ENCODE data around the gene OPHN1.

Gene OPHN1

GRCh38 chrX:68234171-68234910, 199.0 kb downstream of the OPHN1 start:
- DNase-seq, result no peak

- DNase-seq, result no peak
These were observed 201.1 kb downstream of the OPHN1 start for GRCh38 chrX:68232206-68232605.

- no peak for DNase-seq
These were observed 224.3 kb downstream of the OPHN1 start for GRCh38 chrX:68209008-68209407.

GRCh38 chrX:68204521-68205038, 228.7 kb downstream of the OPHN1 start:
- DNase-seq, result no peak

- no peak for DNase-seq
These were observed 229.6 kb downstream of the OPHN1 start for GRCh38 chrX:68203646-68204045.

- DNase-seq, result no peak
These were observed 230.1 kb downstream of the OPHN1 start for GRCh38 chrX:68203211-68203610.

- no peak for DNase-seq
These were observed 234.0 kb downstream of the OPHN1 start for GRCh38 chrX:68199062-68199848.

GRCh38 chrX:68196939-68197791, 236.1 kb downstream of the OPHN1 start:
- no peak for DNase-seq

GRCh38 chrX:68195561-68195960, 237.7 kb downstream of the OPHN1 start:
- no peak for DNase-seq

- no peak for DNase-seq
These were observed 239.5 kb downstream of the OPHN1 start for GRCh38 chrX:68193786-68194185.

GRCh38 chrX:68193234-68193633, 240.1 kb downstream of the OPHN1 start:
- DNase-seq, result no peak

- no peak for DNase-seq
These were observed 242.5 kb downstream of the OPHN1 start for GRCh38 chrX:68190799-68191198.

- DNase-seq, result no peak
These were observed 246.6 kb downstream of the OPHN1 start for GRCh38 chrX:68186552-68187262.

GRCh38 chrX:68185161-68185560, 248.1 kb downstream of the OPHN1 start:
- DNase-seq, result no peak

GRCh38 chrX:68183612-68184214, 249.6 kb downstream of the OPHN1 start:
- no peak for DNase-seq

GRCh38 chrX:68180579-68180978, 252.7 kb downstream of the OPHN1 start:
- no peak for DNase-seq

- no peak for DNase-seq
These were observed 253.9 kb downstream of the OPHN1 start for GRCh38 chrX:68179355-68179754.

GRCh38 chrX:68177542-68177941, 255.8 kb downstream of the OPHN1 start:
- DNase-seq, result no peak

- DNase-seq, result no peak
These were observed 257.7 kb downstream of the OPHN1 start for GRCh38 chrX:68175562-68175961.

- no peak for DNase-seq
These were observed 269.9 kb downstream of the OPHN1 start for GRCh38 chrX:68163441-68163840.

GRCh38 chrX:68147848-68148247, 285.4 kb downstream of the OPHN1 start:
- DNase-seq, result no peak

- DNase-seq, result no peak
These were observed 287.2 kb downstream of the OPHN1 start for GRCh38 chrX:68146054-68146453.

All from NCI-H1048 (cell line).